Cardiac muscle cell (in vitro differentiated cells and primary cell): Measurements from ENCODE around the gene LRP3. TPM values are rescaled to one million over a fixed set of nuclear protein-coding genes. Genes with fewer than 3 reads are reported as not detected.

Experiments used
- DNase-seq, 2 donors: peaks; one replicate each; pipeline versions ENCODE4 v3.0.0 to v3.0.0-alpha.2; 2010 to 2017; ENCODE audit warnings: low read depth in 1 of 2, low spot score in 1 of 2
- H3K27ac ChIP-seq: fragments of 200-600 bp; sonication (generic); 2 replicates; pipeline ENCODE4 v1.5.1; 2016
- H3K27me3 ChIP-seq: fragments of 200-600 bp; sonication (generic); 2 replicates; pipeline ENCODE4 v1.6.0; 2016; ENCODE audit warnings: control low read depth
- H3K36me3 ChIP-seq: fragments of 200-600 bp; sonication (generic); 2 replicates; pipeline ENCODE4 v1.5.1; 2016; ENCODE audit warnings: control low read depth
- H3K4me1 ChIP-seq: fragments of 200-600 bp; sonication (generic); 2 replicates; pipeline ENCODE4 v1.8.1; 2017; ENCODE audit warnings: low read depth, mild to moderate bottlenecking, mixed run types
- H3K4me3 ChIP-seq: fragments of 200-600 bp; sonication (generic); 2 replicates; pipeline ENCODE4 v1.5.1; 2016; ENCODE audit warnings: mild to moderate bottlenecking
- H3K9me3 ChIP-seq: fragments of 200-600 bp; sonication (generic); 2 replicates; pipeline ENCODE4 v1.5.1; 2017; ENCODE audit warnings: low read depth, mild to moderate bottlenecking, control low read depth
- polyA plus RNA-seq: library from polyadenylated mRNA; unstranded; fragments of >200 nt; fragmentation: Nextera tagmentation; extraction: Ambion mirVana; gene quantifications from 2 replicates; pipeline ENCODE4 v1.2.1, GENCODE V29; 2016
- total RNA-seq: library from RNA; depleted of rRNA; stranded (reverse); fragments of >200 nt; gene quantifications from 2 replicates; pipeline ENCODE4 v1.2.3, GENCODE V29; 2016
- TF ChIP-seq, protein P1 (sequence below): IDR thresholded peaks from 2 replicates; pipeline ENCODE4 v1.5.1; 2012; ENCODE audit warnings: low read depth, mild to moderate bottlenecking, low read length

The LRP3 gene
- total and polyA plus RNA-seq, 2 experiments from 2014 or later: 38.4 to 39.4 TPM

- Histone ChIP-seq H3K36me3 (no peaks in the 10 kb centered on the region), H3K4me3 (no peak overlapping the region), H3K27ac (no peak overlapping the region), H3K4me1 (peaks cover 9% of the 10 kb centered on the region), H3K27me3 (no peaks in the 10 kb centered on the region), H3K9me3 (no peaks in the 10 kb centered on the region)
- TF ChIP-seq, protein P1, sequence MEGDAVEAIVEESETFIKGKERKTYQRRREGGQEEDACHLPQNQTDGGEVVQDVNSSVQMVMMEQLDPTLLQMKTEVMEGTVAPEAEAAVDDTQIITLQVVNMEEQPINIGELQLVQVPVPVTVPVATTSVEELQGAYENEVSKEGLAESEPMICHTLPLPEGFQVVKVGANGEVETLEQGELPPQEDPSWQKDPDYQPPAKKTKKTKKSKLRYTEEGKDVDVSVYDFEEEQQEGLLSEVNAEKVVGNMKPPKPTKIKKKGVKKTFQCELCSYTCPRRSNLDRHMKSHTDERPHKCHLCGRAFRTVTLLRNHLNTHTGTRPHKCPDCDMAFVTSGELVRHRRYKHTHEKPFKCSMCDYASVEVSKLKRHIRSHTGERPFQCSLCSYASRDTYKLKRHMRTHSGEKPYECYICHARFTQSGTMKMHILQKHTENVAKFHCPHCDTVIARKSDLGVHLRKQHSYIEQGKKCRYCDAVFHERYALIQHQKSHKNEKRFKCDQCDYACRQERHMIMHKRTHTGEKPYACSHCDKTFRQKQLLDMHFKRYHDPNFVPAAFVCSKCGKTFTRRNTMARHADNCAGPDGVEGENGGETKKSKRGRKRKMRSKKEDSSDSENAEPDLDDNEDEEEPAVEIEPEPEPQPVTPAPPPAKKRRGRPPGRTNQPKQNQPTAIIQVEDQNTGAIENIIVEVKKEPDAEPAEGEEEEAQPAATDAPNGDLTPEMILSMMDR: no peak
- no peak for DNase-seq
Observed at GRCh38 chr19:33171916-33172359, 22.2 kb upstream of the LRP3 start.

- DNase-seq: no peak
- peaks cover 9% of the 10 kb centered on the region for H3K4me1 ChIP-seq
- H3K4me3 ChIP-seq: no peak overlapping the region
- TF ChIP-seq, protein P1: no peak
- H3K27me3 ChIP-seq: no peaks in the 10 kb centered on the region
- H3K27ac ChIP-seq: no peak overlapping the region
- H3K36me3 ChIP-seq: no peaks in the 10 kb centered on the region
- no peaks in the 10 kb centered on the region for H3K9me3 ChIP-seq
Observed at GRCh38 chr19:33174186-33174585, 19.9 kb upstream of the LRP3 start.

GRCh38 chr19:33175156-33175782 is 18.9 kb upstream of the LRP3 start:
- no peak for DNase-seq
- H3K4me1 ChIP-seq: peaks cover 9% of the 10 kb centered on the region
- H3K27me3 ChIP-seq: no peaks in the 10 kb centered on the region
- TF ChIP-seq, protein P1: no peak
- no peaks in the 10 kb centered on the region for H3K36me3 ChIP-seq
- H3K27ac ChIP-seq: peak overlapping the region; percentile 94
- H3K4me3 ChIP-seq: no peak overlapping the region
- no peaks in the 10 kb centered on the region for H3K9me3 ChIP-seq

GRCh38 chr19:33175886-33176669 is 18.1 kb upstream of the LRP3 start:
- H3K36me3 ChIP-seq: no peaks in the 10 kb centered on the region
- TF ChIP-seq, protein P1: no peak
- H3K4me3 ChIP-seq: peak overlapping the region; percentile 76
- peak overlapping the region; percentile 94 for H3K27ac ChIP-seq
- H3K9me3 ChIP-seq: no peaks in the 10 kb centered on the region
- no peaks in the 10 kb centered on the region for H3K27me3 ChIP-seq
- H3K4me1 ChIP-seq: peaks cover 9% of the 10 kb centered on the region
- peak; percentile 47 to 56 for DNase-seq

GRCh38 chr19:33176670-33177416 is 17.3 kb upstream of the LRP3 start:
- Histone ChIP-seq H3K36me3 (no peaks in the 10 kb centered on the region), H3K27ac (peak overlapping the region; percentile 94), H3K9me3 (no peaks in the 10 kb centered on the region), H3K4me3 (peak overlapping the region; percentile 76), H3K27me3 (no peaks in the 10 kb centered on the region), H3K4me1 (peaks cover 9% of the 10 kb centered on the region)
- TF ChIP-seq, protein P1: peak; percentile 29
- peak; percentile 97 to 99 for DNase-seq
